Measurements from ENCODE around the gene PNPLA8. TPM values are rescaled to one million over a fixed set of nuclear protein-coding genes. Genes with fewer than 3 reads are reported as not detected.

The PNPLA8 gene
- total RNA-seq, 2 donors from 2014 or later, result 15.0 to 16.8 TPM

- H3K27me3 ChIP-seq, result no peaks in the 10 kb centered on the region
- no peak overlapping the region for H3K4me3 ChIP-seq
- peak overlapping the region in 1 of 4 donors; percentile 95 for H3K27ac ChIP-seq
- H3K9me3 ChIP-seq, result no peaks in the 10 kb centered on the region
- ATAC-seq (no peak), DNase-seq (peak in 2 of 4 donors; percentile 16 to 57)
- 72 to 85% methylated on average over 6 of the region's 6 CpGs for WGBS, 2 donors
- TF ChIP-seq POLR2A (IDR thresholded peaks at IDR 0.05) (no peak), CTCF (IDR thresholded peaks at IDR 0.05) (no peak)
- no peaks in the 10 kb centered on the region for H3K36me3 ChIP-seq (replicated peaks in 1 of 2; ENCODE audit: insufficient read depth in 1 of 2, low read depth in 2 of 2)
- peaks cover 25% of the 10 kb centered on the region for H3K4me1 ChIP-seq
- intact Hi-C loops (cut with DNase I), result no loop called here
Measured at GRCh38 chr7:108528183-108528712, 2.3 kb upstream of the PNPLA8 start.

GRCh38 chr7:108526768-108527017 is 758 bp upstream of the PNPLA8 start:
- no peak for ATAC-seq
- Histone ChIP-seq H3K9me3 (no peaks in the 10 kb centered on the region), H3K27ac (peak overlapping the region; percentile 95 to 97 (median 95)), H3K36me3 (replicated peaks in 1 of 2; ENCODE audit: insufficient read depth in 1 of 2, low read depth in 2 of 2) (no peaks in the 10 kb centered on the region), H3K4me3 (peak overlapping the region; percentile 11 to 35), H3K4me1 (peaks cover 38% of the 10 kb centered on the region), H3K27me3 (no peaks in the 10 kb centered on the region)
- DNase-seq, result no peak
- 4 to 6% methylated on average over 3 of the region's 3 CpGs for WGBS, 2 donors
- TF ChIP-seq POLR2A (IDR thresholded peaks at IDR 0.05), result no peak
- intact Hi-C loops (cut with DNase I), result no loop called here

- intact Hi-C loops (cut with DNase I), result no loop called here
Measured at GRCh38 chr7:108525327-108525984, 479 bp downstream of the PNPLA8 start.

GRCh38 chr7:108522780-108523179 is 3.2 kb downstream of the PNPLA8 start:
- TF ChIP-seq CTCF (IDR thresholded peaks at IDR 0.05) (no peak), POLR2A (IDR thresholded peaks at IDR 0.05) (no peak)
- Histone ChIP-seq H3K4me3 (no peak overlapping the region), H3K9me3 (no peaks in the 10 kb centered on the region), H3K4me1 (peaks cover 44% of the 10 kb centered on the region), H3K36me3 (replicated peaks in 1 of 2; ENCODE audit: insufficient read depth in 1 of 2, low read depth in 2 of 2) (peaks cover 0 to 3% of the 10 kb centered on the region in 2 donors), H3K27ac (no peak overlapping the region), H3K27me3 (no peaks in the 10 kb centered on the region)
- DNase-seq (no peak), ATAC-seq (no peak)
- intact Hi-C loops (cut with DNase I), result no loop called here
- WGBS, 2 donors, result 83 to 95% methylated on average over 2 of the region's 2 CpGs

More at GRCh38 chr7:108525327-108525984, 479 bp downstream of the PNPLA8 start:
- DNase-seq (peak in 2 of 4 donors; percentile 13 to 27), ATAC-seq (peak; percentile 61)
- Histone ChIP-seq H3K9me3 (no peaks in the 10 kb centered on the region), H3K27me3 (no peaks in the 10 kb centered on the region), H3K4me1 (peaks cover 44% of the 10 kb centered on the region), H3K4me3 (peak overlapping the region; percentile 26 to 80), H3K36me3 (replicated peaks in 1 of 2; ENCODE audit: insufficient read depth in 1 of 2, low read depth in 2 of 2) (no peaks in the 10 kb centered on the region), H3K27ac (peak overlapping the region; percentile 94 to 97 (median 95))
- 0% methylated on average over 8 to 22 of the region's 22 CpGs for WGBS, 2 donors
- peak in 1 of 7 experiments; percentile 33 for TF ChIP-seq CTCF (IDR thresholded peaks at IDR 0.05)
- TF ChIP-seq POLR2A (IDR thresholded peaks at IDR 0.05), result no peak

GRCh38 chr7:108517951-108518350 is 8.0 kb downstream of the PNPLA8 start:
- peaks cover 0 to 5% of the 10 kb centered on the region in 2 donors for H3K36me3 ChIP-seq (replicated peaks in 1 of 2; ENCODE audit: insufficient read depth in 1 of 2, low read depth in 2 of 2)
- ATAC-seq (no peak), DNase-seq (no peak)
- peaks cover 16% of the 10 kb centered on the region for H3K4me1 ChIP-seq
- TF ChIP-seq CTCF (IDR thresholded peaks at IDR 0.05) (no peak), POLR2A (IDR thresholded peaks at IDR 0.05) (no peak)
- 96% methylated on average over 3 of the region's 3 CpGs for WGBS, 2 donors
- no peaks in the 10 kb centered on the region for H3K9me3 ChIP-seq
- intact Hi-C loops (cut with DNase I), result no loop called here
- no peak overlapping the region for H3K4me3 ChIP-seq
- no peak overlapping the region for H3K27ac ChIP-seq
- H3K27me3 ChIP-seq, result no peaks in the 10 kb centered on the region

Data from body of pancreas (tissue), 4 donors.